Astrocyte of the spinal cord (primary cell): ENCODE data around the gene MCAM.

ENCODE experiments used
- DNase-seq: peaks from one replicate; pipeline ENCODE4 v3.0.0; 2011; ENCODE audit warnings: low read depth, low spot score
- H3K4me3 ChIP-seq: 2 replicates; pipeline ENCODE4 v1.5.1; 2011; ENCODE audit warnings: low read depth, mild to moderate bottlenecking, low read length, moderate library complexity
- CTCF ChIP-seq: IDR thresholded peaks from 2 replicates; pipeline ENCODE4 v1.5.1; 2012; ENCODE audit warnings: low read depth, mild to moderate bottlenecking, low read length, inconsistent platforms
- in situ Hi-C: cut with HindIII; loops from 2 replicates; pipeline ENCODE4 v1.10.0; 2017; ENCODE audit warnings: low sequenced_read_pairs

MCAM gene

GRCh38 chr11:119258983-119259382 lies 57.9 kb downstream of the MCAM start:
- in situ Hi-C loops, result no loop called here

More at GRCh38 chr11:119258983-119259382, 57.9 kb downstream of the MCAM start:
- TF ChIP-seq CTCF, result no peak
- no peak overlapping the region for H3K4me3 ChIP-seq
- no peak for DNase-seq
